ENCODE measurements around the gene PES1. TPM values are rescaled to one million over a fixed set of nuclear protein-coding genes. Genes with fewer than 3 reads are reported as not detected.

Gene PES1
- total and polyA plus RNA-seq, 2 donors (not counting 1 experiment from before 2014, with no cell fraction given), result 51.2 to 61.3 TPM

DNA sequence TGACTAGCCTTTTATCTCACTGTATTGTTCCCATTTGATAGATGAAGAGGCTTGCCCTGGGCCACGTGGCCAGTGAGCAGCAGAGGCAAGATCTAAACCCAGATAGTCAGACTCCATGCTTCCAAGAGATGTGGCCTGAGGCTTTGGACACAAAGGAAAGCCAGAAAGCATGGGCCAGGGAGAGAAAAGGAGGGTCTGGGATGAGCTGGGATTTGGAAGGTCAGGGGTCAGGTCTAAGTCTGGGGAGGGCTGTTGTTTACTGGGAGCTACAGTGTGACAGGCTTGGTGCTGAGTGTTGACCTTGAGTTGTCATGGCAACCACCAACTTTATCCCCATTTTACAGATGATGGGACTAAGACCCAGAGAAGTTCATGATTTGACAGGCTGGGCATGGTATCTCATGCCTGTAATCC is 46.0 kb upstream of the PES1 start:
- no peaks in the 10 kb centered on the region for H3K9me3 ChIP-seq (ENCODE audit: control insufficient read depth, insufficient read depth, low read depth, low read length)
- peaks cover 17% of the 10 kb centered on the region for H3K4me1 ChIP-seq (ENCODE audit: control insufficient read depth, extremely low read depth, insufficient read depth, low read length)
- no peak overlapping the region for H3K9ac ChIP-seq (ENCODE audit: insufficient read depth, low read length)
- H3K79me2 ChIP-seq (ENCODE audit: control insufficient read depth, insufficient read depth, low read length), result peaks cover 28% of the 10 kb centered on the region
- peak overlapping the region in 2 of 4 experiments; percentile 67 to 76 for H3K4me3 ChIP-seq (replicated peaks in 1 of 4; ENCODE audit: control extremely low read depth in 1 of 4, insufficient read depth in 1 of 4, low read depth in 3 of 4, low read length in 4 of 4)
- H3K4me2 ChIP-seq (ENCODE audit: extremely low read depth, insufficient read depth, low read length), result peak overlapping the region; percentile 51
- no peak overlapping the region for H2AFZ ChIP-seq (ENCODE audit: low read length)
- no peaks in the 10 kb centered on the region for H3K27me3 ChIP-seq (ENCODE audit: control insufficient read depth, insufficient read depth, low read length)
- no peak overlapping the region for H3K27ac ChIP-seq (ENCODE audit: insufficient read depth, low read length)
- DNase-seq (ENCODE audit: low read depth in 2 of 2), result peak in 1 of 2 donors; percentile 7
- H4K20me1 ChIP-seq (ENCODE audit: control insufficient read depth, extremely low read depth, insufficient read depth, low read length), result no peaks in the 10 kb centered on the region
- no peaks in the 10 kb centered on the region for H3K36me3 ChIP-seq (ENCODE audit: control insufficient read depth, insufficient read depth, low read length)
- TF ChIP-seq CTCF (conservative IDR thresholded peaks at IDR 0.05 in 1 of 2, IDR thresholded peaks at IDR 0.05 in 1 of 2; ENCODE audit: low read depth in 1 of 2, low read length in 2 of 2), result no peak
- TF ChIP-seq EZH2 (IDR thresholded peaks at IDR 0.05; ENCODE audit: low read length, missing control alignments), result no peak

- H3K79me2 ChIP-seq (ENCODE audit: control insufficient read depth, insufficient read depth, low read length), result peaks cover 28% of the 10 kb centered on the region
- no peaks in the 10 kb centered on the region for H3K36me3 ChIP-seq (ENCODE audit: control insufficient read depth, insufficient read depth, low read length)
- peaks cover 17% of the 10 kb centered on the region for H3K4me1 ChIP-seq (ENCODE audit: control insufficient read depth, extremely low read depth, insufficient read depth, low read length)
- peak overlapping the region; percentile 67 to 76 (median 72) for H3K4me3 ChIP-seq (replicated peaks in 1 of 4; ENCODE audit: control extremely low read depth in 1 of 4, insufficient read depth in 1 of 4, low read depth in 3 of 4, low read length in 4 of 4)
- peak overlapping the region; percentile 79 for H3K9ac ChIP-seq (ENCODE audit: insufficient read depth, low read length)
- H3K4me2 ChIP-seq (ENCODE audit: extremely low read depth, insufficient read depth, low read length), result peak overlapping the region; percentile 100
- H3K27ac ChIP-seq (ENCODE audit: insufficient read depth, low read length), result peak overlapping the region; percentile 80
- no peaks in the 10 kb centered on the region for H3K9me3 ChIP-seq (ENCODE audit: control insufficient read depth, insufficient read depth, low read depth, low read length)
- no peaks in the 10 kb centered on the region for H3K27me3 ChIP-seq (ENCODE audit: control insufficient read depth, insufficient read depth, low read length)
- TF ChIP-seq EZH2 (IDR thresholded peaks at IDR 0.05; ENCODE audit: low read length, missing control alignments) (no peak), CTCF (conservative IDR thresholded peaks at IDR 0.05 in 1 of 2, IDR thresholded peaks at IDR 0.05 in 1 of 2; ENCODE audit: low read depth in 1 of 2, low read length in 2 of 2) (no peak)
- DNase-seq (ENCODE audit: low read depth in 2 of 2), result peak in 1 of 2 donors; percentile 17
- peak overlapping the region; percentile 87 for H2AFZ ChIP-seq (ENCODE audit: low read length)
- no peaks in the 10 kb centered on the region for H4K20me1 ChIP-seq (ENCODE audit: control insufficient read depth, extremely low read depth, insufficient read depth, low read length)
Measured at GRCh38 chr22:30636226-30637077, 44.7 kb upstream of the PES1 start.

DNA sequence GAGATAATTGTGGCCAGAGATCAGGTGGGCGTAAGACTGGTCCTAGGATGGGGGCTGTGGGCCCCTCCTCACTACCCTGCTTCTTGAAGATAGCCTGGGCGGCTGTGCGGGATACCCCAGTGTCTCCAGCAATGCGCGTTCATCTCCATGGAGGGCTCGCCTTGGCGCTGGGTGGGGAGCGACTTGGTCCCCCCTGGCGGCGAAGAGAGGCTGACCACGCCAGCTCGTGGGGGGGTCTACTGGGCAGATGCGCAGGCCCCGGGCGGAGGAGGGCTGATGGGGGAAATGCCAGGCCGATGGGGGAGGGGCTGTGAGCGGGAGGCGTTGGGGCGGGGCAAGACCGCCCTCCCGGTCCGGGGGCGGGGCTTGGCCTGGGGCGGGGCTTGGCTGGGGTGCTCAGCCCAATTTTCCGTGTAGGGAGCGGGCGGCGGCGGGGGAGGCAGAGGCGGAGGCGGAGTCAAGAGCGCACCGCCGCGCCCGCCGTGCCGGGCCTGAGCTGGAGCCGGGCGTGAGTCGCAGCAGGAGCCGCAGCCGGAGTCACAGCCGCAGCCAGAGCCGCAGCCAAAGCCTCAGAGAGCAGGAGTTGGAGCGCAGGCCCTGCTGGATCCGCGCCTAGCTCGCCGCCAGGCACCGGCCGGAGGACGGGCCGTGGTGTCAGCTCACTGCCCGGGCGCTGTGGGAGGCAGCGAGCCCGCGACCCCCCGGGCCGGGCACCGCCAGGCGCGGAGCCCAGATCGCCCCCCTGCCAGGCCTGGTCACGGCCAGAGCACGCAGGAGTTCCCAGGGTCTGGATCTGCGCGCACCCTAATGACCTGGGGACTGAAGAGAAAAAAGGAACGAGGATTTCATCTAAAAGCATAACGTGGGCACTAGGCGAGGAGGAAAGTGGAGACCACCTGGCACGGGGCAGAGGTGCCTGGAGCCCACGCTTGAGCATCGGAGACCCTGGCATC is 43.8 kb upstream of the PES1 start, which contains the start of gene SLC35E4:
SLC35E4 (plus strand) TSS at position 509 of the 953 bp plus-strand sequence. CDS start 670 bp downstream, outside the sequence.
- H2AFZ ChIP-seq (ENCODE audit: low read length), result peak within 1 kb of the TSS; percentile 87
- peaks cover 17% of the 10 kb centered on the region for H3K4me1 ChIP-seq (ENCODE audit: control insufficient read depth, extremely low read depth, insufficient read depth, low read length)
- H3K27me3 ChIP-seq (ENCODE audit: control insufficient read depth, insufficient read depth, low read length), result no peaks in the 10 kb centered on the region
- H3K4me2 ChIP-seq (ENCODE audit: extremely low read depth, insufficient read depth, low read length), result peak within 1 kb of the TSS; percentile 100
- H3K9me3 ChIP-seq (ENCODE audit: control insufficient read depth, insufficient read depth, low read depth, low read length), result no peaks in the 10 kb centered on the region
- peak; percentile 87 to 88 for DNase-seq (ENCODE audit: low read depth in 2 of 2)
- no peaks in the 10 kb centered on the region for H4K20me1 ChIP-seq (ENCODE audit: control insufficient read depth, extremely low read depth, insufficient read depth, low read length)
- peak within 1 kb of the TSS; percentile 79 for H3K9ac ChIP-seq (ENCODE audit: insufficient read depth, low read length)
- peak within 1 kb of the TSS; percentile 80 for H3K27ac ChIP-seq (ENCODE audit: insufficient read depth, low read length)
- H3K4me3 ChIP-seq (replicated peaks in 1 of 4; ENCODE audit: control extremely low read depth in 1 of 4, insufficient read depth in 1 of 4, low read depth in 3 of 4, low read length in 4 of 4), result peak within 1 kb of the TSS; percentile 67 to 76 (median 72)
- TF ChIP-seq EZH2 (IDR thresholded peaks at IDR 0.05; ENCODE audit: low read length, missing control alignments) (no peak), CTCF (conservative IDR thresholded peaks at IDR 0.05 in 1 of 2, IDR thresholded peaks at IDR 0.05 in 1 of 2; ENCODE audit: low read depth in 1 of 2, low read length in 2 of 2) (peak in 1 of 2 donors; percentile 34)
- H3K36me3 ChIP-seq (ENCODE audit: control insufficient read depth, insufficient read depth, low read length), result no peaks in the 10 kb centered on the region
- H3K79me2 ChIP-seq (ENCODE audit: control insufficient read depth, insufficient read depth, low read length), result peaks cover 22% of the 10 kb centered on the region

All from fibroblast of lung (primary cell).